ENCODE results near the gene LIMK2.

The LIMK2 gene

DNA sequence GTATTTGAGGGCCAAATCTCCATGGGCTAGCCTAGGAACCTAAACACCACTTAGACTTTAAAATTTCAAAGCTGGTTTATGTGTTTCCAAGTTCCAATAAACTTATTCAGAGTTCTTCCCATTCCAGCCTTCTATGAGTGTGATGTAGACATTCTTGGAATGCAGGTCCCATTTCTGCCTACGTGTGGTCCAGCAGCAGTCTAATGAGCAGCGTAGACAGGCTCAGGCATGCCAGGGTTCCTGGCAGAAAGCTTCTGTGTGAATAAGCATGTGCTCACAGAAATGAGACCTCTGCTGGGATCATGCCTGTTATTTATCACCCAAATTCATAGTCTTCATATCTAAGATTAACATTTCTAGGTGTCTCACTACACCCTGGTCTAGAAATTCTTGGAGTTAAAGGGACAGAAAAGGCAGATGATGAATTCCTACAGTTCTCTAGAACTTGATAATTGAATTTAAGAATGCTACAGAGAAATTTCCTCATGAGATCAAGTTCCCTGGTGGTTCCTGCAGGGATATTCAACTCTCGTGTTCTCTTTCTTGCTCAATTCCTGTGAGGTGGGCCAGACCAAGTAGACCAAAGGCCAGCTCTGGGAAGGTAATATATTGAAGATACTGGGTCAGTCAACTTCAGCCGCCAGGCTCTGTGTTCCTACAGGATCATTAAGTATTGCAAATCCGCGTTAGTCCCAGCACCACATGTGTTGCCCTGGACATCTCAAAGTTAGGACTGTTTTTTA is 34.5 kb upstream of the LIMK2 start:
- Histone ChIP-seq H3K4ac (ENCODE audit: low read depth, low read length) (no peak overlapping the region), H4K8ac (ENCODE audit: low read depth, low read length) (no peak overlapping the region), H3K9ac (ENCODE audit: low read length) (no peak overlapping the region), H3K27me3 (ENCODE audit: insufficient read depth, low read length, poor library complexity) (no peaks in the 10 kb centered on the region), H3K4me2 (ENCODE audit: low read length) (no peak overlapping the region), H3K36me3 (ENCODE audit: control insufficient read depth, insufficient read depth, low read length) (no peaks in the 10 kb centered on the region), H3K23ac (ENCODE audit: low read length) (no peak overlapping the region), H3K27ac (ENCODE audit: low read depth, low read length) (no peak overlapping the region), H3K18ac (ENCODE audit: low read length) (no peak overlapping the region), H3K79me1 (ENCODE audit: low read length) (peaks cover 8% of the 10 kb centered on the region), H2BK5ac (ENCODE audit: low read length) (no peak overlapping the region), H3K4me3 (ENCODE audit: low read length) (no peak overlapping the region), H2BK120ac (ENCODE audit: low read depth, low read length) (no peak overlapping the region), H3K79me2 (ENCODE audit: control insufficient read depth, insufficient read depth, low read length) (no peaks in the 10 kb centered on the region), H3K4me1 (ENCODE audit: control insufficient read depth, low read depth, low read length) (no peaks in the 10 kb centered on the region), H2AK5ac (ENCODE audit: low read length) (no peak overlapping the region), H4K5ac (ENCODE audit: low read length) (no peak overlapping the region), H2BK15ac (replicated peaks; ENCODE audit: low read depth) (no peak overlapping the region), H3K56ac (ENCODE audit: low read length) (no peak overlapping the region)
- WGBS (ENCODE audit: extremely low coverage, insufficient coverage, low lambda C conversion rate), result no CpG with 5 or more reads among the region's 6 CpGs
- no peak for DNase-seq

DNA sequence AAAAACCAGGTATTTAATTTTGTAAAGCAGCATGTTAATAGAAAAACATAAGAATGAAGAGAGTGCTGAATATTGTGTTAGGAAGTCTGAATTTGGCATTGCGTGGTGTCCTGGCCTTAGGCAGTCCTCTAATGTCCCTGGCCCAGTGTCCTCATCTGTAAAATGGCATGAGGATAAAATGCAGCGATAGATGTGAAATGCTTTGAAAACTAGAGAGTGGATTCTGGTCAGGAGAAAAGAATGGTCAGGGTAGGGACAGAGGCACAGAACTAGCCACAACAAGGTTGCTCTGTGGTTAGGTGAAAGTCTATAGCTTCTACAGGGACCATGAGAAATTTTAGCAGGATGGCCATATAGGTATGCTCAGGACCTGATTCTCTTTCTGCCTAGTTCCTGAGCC is 33.2 kb upstream of the LIMK2 start:
- H3K79me2 ChIP-seq (ENCODE audit: control insufficient read depth, insufficient read depth, low read length), result no peaks in the 10 kb centered on the region
- H4K8ac ChIP-seq (ENCODE audit: low read depth, low read length), result no peak overlapping the region
- no peak overlapping the region for H3K4me2 ChIP-seq (ENCODE audit: low read length)
- H3K4ac ChIP-seq (ENCODE audit: low read depth, low read length), result no peak overlapping the region
- no peak overlapping the region for H4K5ac ChIP-seq (ENCODE audit: low read length)
- no peak overlapping the region for H3K23ac ChIP-seq (ENCODE audit: low read length)
- no peaks in the 10 kb centered on the region for H3K4me1 ChIP-seq (ENCODE audit: control insufficient read depth, low read depth, low read length)
- no peak overlapping the region for H3K18ac ChIP-seq (ENCODE audit: low read length)
- H3K27me3 ChIP-seq (ENCODE audit: insufficient read depth, low read length, poor library complexity), result no peaks in the 10 kb centered on the region
- no peak overlapping the region for H2BK15ac ChIP-seq (replicated peaks; ENCODE audit: low read depth)
- H3K27ac ChIP-seq (ENCODE audit: low read depth, low read length), result no peak overlapping the region
- H3K4me3 ChIP-seq (ENCODE audit: low read length), result no peak overlapping the region
- no peak overlapping the region for H2AK5ac ChIP-seq (ENCODE audit: low read length)
- WGBS (ENCODE audit: extremely low coverage, insufficient coverage, low lambda C conversion rate), result no CpG with 5 or more reads among the region's 2 CpGs
- no peak overlapping the region for H3K56ac ChIP-seq (ENCODE audit: low read length)
- no peaks in the 10 kb centered on the region for H3K36me3 ChIP-seq (ENCODE audit: control insufficient read depth, insufficient read depth, low read length)
- no peak overlapping the region for H2BK5ac ChIP-seq (ENCODE audit: low read length)
- H2BK120ac ChIP-seq (ENCODE audit: low read depth, low read length), result no peak overlapping the region
- no peak for DNase-seq
- H3K9ac ChIP-seq (ENCODE audit: low read length), result no peak overlapping the region
- H3K79me1 ChIP-seq (ENCODE audit: low read length), result peaks cover 5% of the 10 kb centered on the region

DNA sequence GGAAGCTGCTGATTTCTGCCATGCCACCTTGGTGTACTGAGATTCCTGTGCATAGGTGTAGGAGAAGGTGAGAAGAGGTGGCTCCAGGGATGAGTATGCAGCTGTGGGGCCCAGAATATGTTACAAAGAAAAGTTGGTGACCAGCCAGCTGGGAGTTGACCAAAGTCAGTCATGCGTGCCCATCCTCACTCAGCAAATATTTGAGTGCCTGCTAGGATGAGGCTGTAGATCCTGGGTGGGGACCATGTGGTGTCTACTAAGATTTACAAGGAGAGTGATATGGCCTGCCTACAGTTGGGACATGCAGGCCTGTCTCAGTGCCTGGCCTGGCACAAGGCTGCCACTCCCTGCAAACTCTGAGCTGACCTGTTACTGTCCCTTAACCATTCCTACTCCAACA is 32.8 kb upstream of the LIMK2 start:
- H3K4me1 ChIP-seq (ENCODE audit: control insufficient read depth, low read depth, low read length), result no peaks in the 10 kb centered on the region
- no peak overlapping the region for H2BK120ac ChIP-seq (ENCODE audit: low read depth, low read length)
- H3K56ac ChIP-seq (ENCODE audit: low read length), result no peak overlapping the region
- H2AK5ac ChIP-seq (ENCODE audit: low read length), result no peak overlapping the region
- H2BK15ac ChIP-seq (replicated peaks; ENCODE audit: low read depth), result no peak overlapping the region
- peaks cover 5% of the 10 kb centered on the region for H3K79me1 ChIP-seq (ENCODE audit: low read length)
- H3K79me2 ChIP-seq (ENCODE audit: control insufficient read depth, insufficient read depth, low read length), result no peaks in the 10 kb centered on the region
- H3K23ac ChIP-seq (ENCODE audit: low read length), result no peak overlapping the region
- H3K27me3 ChIP-seq (ENCODE audit: insufficient read depth, low read length, poor library complexity), result no peaks in the 10 kb centered on the region
- H4K5ac ChIP-seq (ENCODE audit: low read length), result no peak overlapping the region
- H3K4me3 ChIP-seq (ENCODE audit: low read length), result no peak overlapping the region
- H3K36me3 ChIP-seq (ENCODE audit: control insufficient read depth, insufficient read depth, low read length), result no peaks in the 10 kb centered on the region
- no peak overlapping the region for H3K9ac ChIP-seq (ENCODE audit: low read length)
- no peak overlapping the region for H4K8ac ChIP-seq (ENCODE audit: low read depth, low read length)
- no peak overlapping the region for H3K4ac ChIP-seq (ENCODE audit: low read depth, low read length)
- no peak overlapping the region for H2BK5ac ChIP-seq (ENCODE audit: low read length)
- no peak for DNase-seq
- H3K4me2 ChIP-seq (ENCODE audit: low read length), result no peak overlapping the region
- no peak overlapping the region for H3K27ac ChIP-seq (ENCODE audit: low read depth, low read length)
- no CpG with 5 or more reads among the region's 1 CpG for WGBS (ENCODE audit: extremely low coverage, insufficient coverage, low lambda C conversion rate)
- no peak overlapping the region for H3K18ac ChIP-seq (ENCODE audit: low read length)

DNA sequence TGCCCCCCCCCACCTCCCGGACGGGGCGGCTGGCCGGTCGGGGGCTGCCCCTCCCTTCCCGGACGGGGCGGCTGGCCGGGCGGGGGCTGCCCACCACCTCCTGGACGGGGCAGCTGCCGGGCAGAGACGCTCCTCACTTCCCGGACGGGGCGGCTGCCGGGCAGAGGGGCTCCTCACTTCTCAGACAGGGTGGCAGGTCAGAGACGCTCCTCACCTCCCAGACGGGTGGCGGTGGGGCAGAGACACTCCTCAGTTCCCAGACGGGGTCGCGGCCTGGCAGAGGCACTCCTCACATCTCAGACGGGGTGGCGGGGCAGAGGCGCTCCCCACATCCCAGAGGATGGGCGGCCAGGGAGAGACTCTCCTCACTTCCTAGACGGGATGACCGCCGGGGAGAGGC is 28.1 kb upstream of the LIMK2 start:
- Histone ChIP-seq H3K56ac (ENCODE audit: low read length) (no peak overlapping the region), H3K79me1 (ENCODE audit: low read length) (peaks cover 3% of the 10 kb centered on the region), H3K23ac (ENCODE audit: low read length) (no peak overlapping the region), H3K18ac (ENCODE audit: low read length) (no peak overlapping the region), H3K4me1 (ENCODE audit: control insufficient read depth, low read depth, low read length) (no peaks in the 10 kb centered on the region), H3K27me3 (ENCODE audit: insufficient read depth, low read length, poor library complexity) (no peaks in the 10 kb centered on the region), H3K9ac (ENCODE audit: low read length) (no peak overlapping the region), H2AK5ac (ENCODE audit: low read length) (no peak overlapping the region), H2BK15ac (replicated peaks; ENCODE audit: low read depth) (no peak overlapping the region), H3K4me2 (ENCODE audit: low read length) (no peak overlapping the region), H3K36me3 (ENCODE audit: control insufficient read depth, insufficient read depth, low read length) (no peaks in the 10 kb centered on the region), H3K27ac (ENCODE audit: low read depth, low read length) (no peak overlapping the region), H3K4me3 (ENCODE audit: low read length) (no peak overlapping the region), H3K79me2 (ENCODE audit: control insufficient read depth, insufficient read depth, low read length) (no peaks in the 10 kb centered on the region), H4K5ac (ENCODE audit: low read length) (no peak overlapping the region), H2BK5ac (ENCODE audit: low read length) (no peak overlapping the region), H4K8ac (ENCODE audit: low read depth, low read length) (no peak overlapping the region), H3K4ac (ENCODE audit: low read depth, low read length) (no peak overlapping the region), H2BK120ac (ENCODE audit: low read depth, low read length) (no peak overlapping the region)
- no CpG with 5 or more reads among the region's 30 CpGs for WGBS (ENCODE audit: extremely low coverage, insufficient coverage, low lambda C conversion rate)
- no peak for DNase-seq

DNA sequence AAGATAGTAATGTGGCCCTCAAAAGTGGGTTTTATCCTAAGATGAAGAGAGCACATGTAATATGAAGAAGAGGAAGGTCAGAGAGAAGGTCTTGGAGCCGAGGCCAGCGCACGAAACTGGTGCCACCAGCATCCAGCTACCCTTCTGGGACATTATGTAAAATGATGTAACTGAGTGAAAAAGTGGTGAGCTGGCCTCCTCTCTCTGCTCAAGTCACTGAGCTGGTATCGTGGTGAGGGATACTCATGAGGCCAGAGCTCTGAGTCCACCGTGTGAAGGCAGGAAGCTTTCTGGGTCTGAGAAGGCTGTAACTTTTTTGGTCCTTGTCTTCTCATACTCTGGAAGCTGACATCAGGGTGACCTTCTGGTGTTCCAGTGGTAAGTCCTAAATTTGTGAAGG is 27.0 kb upstream of the LIMK2 start:
- Histone ChIP-seq H2AK5ac (ENCODE audit: low read length) (no peak overlapping the region), H2BK15ac (replicated peaks; ENCODE audit: low read depth) (no peak overlapping the region), H3K4me1 (ENCODE audit: control insufficient read depth, low read depth, low read length) (no peaks in the 10 kb centered on the region), H3K27me3 (ENCODE audit: insufficient read depth, low read length, poor library complexity) (no peaks in the 10 kb centered on the region), H3K4ac (ENCODE audit: low read depth, low read length) (no peak overlapping the region), H2BK120ac (ENCODE audit: low read depth, low read length) (no peak overlapping the region), H3K36me3 (ENCODE audit: control insufficient read depth, insufficient read depth, low read length) (no peaks in the 10 kb centered on the region), H3K4me3 (ENCODE audit: low read length) (no peak overlapping the region), H3K79me2 (ENCODE audit: control insufficient read depth, insufficient read depth, low read length) (no peaks in the 10 kb centered on the region), H2BK5ac (ENCODE audit: low read length) (no peak overlapping the region), H3K18ac (ENCODE audit: low read length) (no peak overlapping the region), H3K27ac (ENCODE audit: low read depth, low read length) (no peak overlapping the region), H3K56ac (ENCODE audit: low read length) (no peak overlapping the region), H3K79me1 (ENCODE audit: low read length) (no peaks in the 10 kb centered on the region), H3K4me2 (ENCODE audit: low read length) (no peak overlapping the region), H4K8ac (ENCODE audit: low read depth, low read length) (no peak overlapping the region), H3K9ac (ENCODE audit: low read length) (no peak overlapping the region), H4K5ac (ENCODE audit: low read length) (no peak overlapping the region), H3K23ac (ENCODE audit: low read length) (no peak overlapping the region)
- WGBS (ENCODE audit: extremely low coverage, insufficient coverage, low lambda C conversion rate), result no CpG with 5 or more reads among the region's 5 CpGs
- no peak for DNase-seq

DNA sequence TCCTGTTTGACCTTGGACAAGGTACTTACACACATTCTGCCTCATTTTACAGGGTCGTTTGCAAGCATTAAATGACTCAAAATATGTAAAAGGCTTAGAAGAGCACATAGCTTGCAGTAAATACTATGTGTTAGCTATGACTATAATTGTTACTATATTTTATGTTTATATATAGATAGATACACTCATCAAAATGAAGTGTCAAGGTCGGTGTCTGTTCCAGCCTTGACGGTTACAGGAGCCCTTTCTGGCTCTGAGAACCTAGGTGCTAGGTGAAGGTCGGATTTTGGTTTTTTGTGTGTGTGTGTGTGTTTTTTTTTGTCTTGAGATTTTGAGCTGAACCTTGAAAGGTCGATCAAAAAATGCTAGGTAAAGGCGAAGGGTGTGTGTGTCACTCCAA is 24.5 kb upstream of the LIMK2 start:
- Histone ChIP-seq H2AK5ac (ENCODE audit: low read length) (no peak overlapping the region), H3K4me3 (ENCODE audit: low read length) (no peak overlapping the region), H3K9ac (ENCODE audit: low read length) (no peak overlapping the region), H3K79me2 (ENCODE audit: control insufficient read depth, insufficient read depth, low read length) (no peaks in the 10 kb centered on the region), H3K56ac (ENCODE audit: low read length) (no peak overlapping the region), H3K27me3 (ENCODE audit: insufficient read depth, low read length, poor library complexity) (no peaks in the 10 kb centered on the region), H3K36me3 (ENCODE audit: control insufficient read depth, insufficient read depth, low read length) (no peaks in the 10 kb centered on the region), H4K8ac (ENCODE audit: low read depth, low read length) (no peak overlapping the region), H3K4me2 (ENCODE audit: low read length) (no peak overlapping the region), H4K5ac (ENCODE audit: low read length) (no peak overlapping the region), H3K18ac (ENCODE audit: low read length) (no peak overlapping the region), H3K23ac (ENCODE audit: low read length) (no peak overlapping the region), H3K4ac (ENCODE audit: low read depth, low read length) (no peak overlapping the region), H2BK120ac (ENCODE audit: low read depth, low read length) (no peak overlapping the region), H2BK15ac (replicated peaks; ENCODE audit: low read depth) (no peak overlapping the region), H3K79me1 (ENCODE audit: low read length) (no peaks in the 10 kb centered on the region), H2BK5ac (ENCODE audit: low read length) (no peak overlapping the region), H3K4me1 (ENCODE audit: control insufficient read depth, low read depth, low read length) (no peaks in the 10 kb centered on the region), H3K27ac (ENCODE audit: low read depth, low read length) (no peak overlapping the region)
- no CpG with 5 or more reads among the region's 6 CpGs for WGBS (ENCODE audit: extremely low coverage, insufficient coverage, low lambda C conversion rate)
- DNase-seq, result no peak

Data from mesendoderm (in vitro differentiated cells).